CD4-positive, alpha-beta T cell treated with Interferon gamma for 1 hour (primary cell): ENCODE data around the gene DYNLRB1.
"Not testable (repeated sequence)": the region's sequence is repeated elsewhere in the genome, so short reads cannot be mapped to it uniquely, and the experiment has no call there.

Experiments
- DNase-seq: peaks from one replicate; pipeline ENCODE4 v3.0.0-alpha.2; 2020

DYNLRB1 gene

DNA sequence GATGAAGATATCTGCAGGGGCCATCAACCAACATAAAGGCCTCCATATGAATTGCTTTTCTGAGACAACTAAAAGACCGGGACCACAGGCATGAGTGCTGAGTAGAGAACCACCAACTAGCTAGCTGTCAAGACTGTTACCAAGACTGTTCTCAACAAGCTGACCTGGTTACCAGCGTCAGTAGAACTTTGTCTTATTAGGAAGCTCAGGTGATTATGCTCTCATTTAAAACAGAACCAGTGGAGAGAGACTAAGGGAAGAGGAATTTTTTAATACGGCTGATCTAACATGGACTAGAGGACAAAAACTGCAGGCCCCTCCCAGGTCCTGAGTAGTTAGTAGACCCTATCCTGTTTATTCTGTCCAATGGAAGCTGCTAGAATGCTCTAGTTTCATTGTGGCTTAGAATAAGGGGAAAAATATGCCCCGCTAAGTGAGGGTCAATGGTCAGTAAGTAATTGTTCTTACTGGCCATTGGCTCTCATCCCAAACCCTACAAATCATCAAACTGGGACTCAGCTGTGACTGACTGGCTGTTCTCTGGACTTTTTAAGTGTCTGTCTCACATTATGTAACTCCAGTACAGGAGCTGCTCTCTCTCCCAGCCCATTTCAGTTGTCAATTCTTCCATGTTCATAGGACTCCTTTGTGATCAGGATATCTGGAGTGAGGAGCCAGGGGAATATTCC lies 3.8 kb upstream of the DYNLRB1 start:
- DNase-seq, result no peak

- no peak for DNase-seq
These were observed 3.2 kb upstream of the DYNLRB1 start for GRCh38 chr20:34512955-34513419.

DNA sequence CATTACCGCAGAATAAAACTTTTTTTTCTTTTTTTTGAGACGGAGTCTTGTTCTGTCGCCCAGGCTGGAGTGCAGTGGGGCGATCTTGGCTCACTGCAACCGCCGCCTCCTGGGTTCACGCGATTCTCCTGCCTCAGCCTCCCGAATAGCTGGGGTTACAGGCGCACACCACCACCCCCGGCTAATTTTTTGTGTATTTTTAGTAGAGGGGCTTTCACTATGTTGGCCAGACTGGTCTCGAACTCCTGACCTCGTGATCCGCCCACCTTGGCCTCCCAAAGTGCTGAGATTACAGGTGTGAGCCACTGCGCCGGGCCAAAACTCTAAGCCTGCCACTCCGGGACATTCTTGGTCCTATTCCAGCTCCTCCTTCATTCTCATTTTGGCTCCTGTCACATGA lies 2.2 kb upstream of the DYNLRB1 start:
- not testable (repeated sequence) for DNase-seq

GRCh38 chr20:34514897-34515483 lies 1.2 kb upstream of the DYNLRB1 start:
- DNase-seq, result no peak

DNA sequence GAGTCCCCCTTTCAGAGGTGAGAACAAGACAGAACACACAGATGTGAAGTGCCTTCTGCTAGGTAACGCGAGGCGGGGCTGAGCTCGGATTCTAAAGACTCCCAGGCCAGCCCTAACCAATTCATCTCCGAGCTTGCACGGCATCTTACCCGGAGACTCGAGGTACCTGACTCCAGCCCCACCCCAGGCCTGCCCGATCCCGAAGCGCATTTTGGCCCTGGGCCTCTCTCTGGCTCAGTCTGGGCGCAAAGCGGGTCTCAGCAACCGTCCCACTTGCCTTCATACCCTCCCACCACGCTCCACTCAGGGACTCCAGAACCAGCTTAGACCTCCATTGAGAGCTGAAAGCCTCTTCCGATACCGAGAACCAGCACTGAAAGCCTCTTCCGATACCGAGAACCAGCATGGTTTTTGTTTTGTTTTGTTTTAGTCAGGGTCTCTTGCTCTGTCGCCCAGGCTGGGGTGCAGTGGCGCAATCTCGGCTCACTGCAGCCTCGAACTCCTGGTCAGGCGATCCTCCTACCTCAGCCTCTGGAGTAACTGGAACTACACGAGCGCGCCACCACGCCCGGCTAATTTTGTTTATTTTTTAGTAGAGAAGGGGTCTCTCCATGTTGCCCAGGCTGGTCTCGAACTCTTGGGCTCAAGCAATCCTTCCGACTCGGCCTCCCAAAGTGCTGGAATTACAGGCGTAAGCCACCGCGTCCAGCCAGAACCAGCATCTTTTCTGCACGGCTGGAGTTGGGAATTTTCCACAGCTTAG lies 557 bp upstream of the DYNLRB1 start:
- peak; percentile 56 for DNase-seq

GRCh38 chr20:34517114-34517505 lies 888 bp downstream of the DYNLRB1 start:
- no peak for DNase-seq

DNA sequence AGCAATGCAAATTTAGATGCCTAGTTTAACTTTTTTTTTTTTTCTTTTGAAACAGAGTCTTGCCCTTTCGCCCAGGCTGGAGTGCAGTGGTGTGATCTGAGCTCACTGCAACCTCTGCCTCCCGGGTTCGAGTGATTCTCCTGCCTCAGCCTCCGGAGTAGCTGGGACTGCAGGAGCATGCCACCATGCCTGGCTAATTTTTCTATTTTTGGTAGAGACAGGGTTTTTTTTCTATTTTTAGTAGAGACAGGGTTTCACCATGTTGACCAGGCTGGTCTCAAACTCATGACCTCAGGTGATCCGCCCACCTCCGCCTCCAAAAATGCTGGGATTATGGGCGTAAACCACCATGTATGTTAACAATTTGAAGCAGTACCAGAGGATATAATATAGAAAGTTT lies 2.6 kb downstream of the DYNLRB1 start:
- DNase-seq, result not testable (repeated sequence)

DNA sequence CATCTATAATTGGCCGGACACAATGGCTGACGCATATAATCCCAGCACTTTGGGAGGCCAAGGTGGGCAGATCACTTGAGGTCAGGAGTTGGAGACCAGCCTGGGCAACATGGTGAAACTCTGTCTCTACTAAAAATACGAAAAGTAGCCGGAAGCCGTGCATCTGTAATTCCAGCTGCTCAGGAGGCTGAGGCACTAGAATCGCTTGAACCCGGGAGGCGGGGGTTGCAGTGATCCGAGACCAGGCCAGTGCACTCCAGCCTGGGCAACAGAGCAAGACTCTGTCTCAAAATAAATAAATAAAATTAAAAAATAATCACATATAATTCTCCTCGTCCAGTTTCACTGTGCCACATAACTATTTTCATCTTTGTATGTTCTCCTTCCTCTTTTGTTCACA lies 3.6 kb downstream of the DYNLRB1 start:
- not testable (repeated sequence) for DNase-seq

DNA sequence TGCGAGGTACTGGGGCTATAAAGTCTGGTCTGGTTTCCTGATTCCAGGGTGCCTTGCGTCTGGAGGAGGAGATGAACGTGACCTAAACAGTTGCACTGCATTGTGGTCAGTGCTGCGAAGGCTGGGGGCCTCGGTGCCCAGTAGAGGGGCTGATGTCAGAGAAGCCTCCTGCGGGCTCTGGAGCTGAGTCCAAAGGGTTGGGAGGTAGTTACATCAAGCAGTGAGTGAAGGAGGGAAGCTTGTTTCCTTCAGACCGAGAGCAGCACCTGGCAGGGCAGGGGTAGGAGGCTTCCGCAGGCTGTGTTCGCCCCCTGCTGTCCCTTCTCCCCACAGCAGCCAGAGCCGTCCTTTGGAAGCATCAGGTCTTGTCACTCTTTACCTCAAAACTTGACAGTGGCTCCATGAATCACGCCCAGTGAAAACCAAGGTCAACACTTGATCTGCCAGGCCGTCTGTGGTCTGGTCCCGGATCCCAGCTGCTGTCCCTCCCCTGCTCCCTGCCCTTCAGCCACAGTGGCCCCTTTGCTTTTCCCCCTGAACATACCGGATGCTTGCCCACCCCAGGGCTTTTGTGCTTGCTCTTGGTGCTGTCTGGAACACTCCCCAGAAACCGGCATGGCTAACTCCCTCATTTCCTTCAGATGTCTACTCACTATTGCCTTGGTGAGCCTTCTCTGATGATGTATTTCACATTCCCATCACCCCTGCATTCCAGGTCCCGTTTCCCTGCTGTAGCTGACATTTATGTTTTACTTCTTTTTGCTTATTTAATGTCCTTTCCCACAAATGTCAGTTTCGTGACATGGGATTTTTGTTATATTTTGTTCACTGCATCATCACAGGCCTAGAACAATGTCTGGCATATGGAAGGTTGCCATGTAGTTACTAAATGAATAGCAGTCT lies 7.0 kb downstream of the DYNLRB1 start:
- DNase-seq, result peak; percentile 40

DNA sequence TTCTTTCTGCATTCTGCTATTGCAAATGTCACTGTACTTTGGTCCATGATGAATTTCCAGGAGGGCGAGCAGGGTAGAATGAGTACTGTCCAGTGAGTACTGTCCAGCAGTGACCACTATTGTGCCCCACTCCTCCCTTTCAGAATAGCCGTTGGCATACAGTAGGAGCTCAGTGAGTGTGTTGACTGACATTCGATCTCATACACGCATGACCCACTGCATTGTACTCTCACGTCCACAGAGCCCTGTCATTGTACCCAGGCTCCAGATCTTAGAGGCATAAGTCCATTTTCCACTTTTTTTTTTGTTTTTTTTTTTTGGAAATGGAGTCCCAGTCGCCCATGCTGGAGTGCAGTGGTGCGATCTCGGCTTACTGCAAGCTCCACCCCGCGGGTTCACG lies 8.2 kb downstream of the DYNLRB1 start:
- DNase-seq, result no peak

DNA sequence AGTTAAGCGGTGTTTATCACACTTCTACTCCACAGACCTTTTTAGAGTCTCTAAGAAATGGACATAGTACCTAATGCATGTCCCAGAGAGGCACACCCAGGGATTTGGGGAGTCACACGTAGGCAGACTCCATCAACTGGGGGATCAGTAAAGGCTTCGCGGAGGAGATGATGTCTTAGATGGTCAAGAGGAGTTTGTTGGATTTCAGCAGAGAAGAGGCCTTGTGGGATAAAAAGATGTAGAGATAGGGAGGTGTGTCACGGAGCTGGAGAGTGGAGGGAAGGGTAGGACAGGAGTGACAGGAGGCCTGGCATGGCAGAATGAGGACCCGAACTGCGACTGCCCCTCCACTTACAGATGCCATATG lies 9.1 kb downstream of the DYNLRB1 start:
- no peak for DNase-seq

GRCh38 chr20:34525709-34526416 lies 9.6 kb downstream of the DYNLRB1 start:
- DNase-seq, result no peak

- DNase-seq, result no peak
These were observed 10.2 kb downstream of the DYNLRB1 start for GRCh38 chr20:34526466-34526865.

- DNase-seq, result no peak
These were observed 10.8 kb downstream of the DYNLRB1 start for GRCh38 chr20:34527016-34527415.

- DNase-seq, result no peak
These were observed 12.7 kb downstream of the DYNLRB1 start for GRCh38 chr20:34528921-34529297.

- DNase-seq, result no peak
These were observed 13.5 kb downstream of the DYNLRB1 start for GRCh38 chr20:34529742-34530141.

DNA sequence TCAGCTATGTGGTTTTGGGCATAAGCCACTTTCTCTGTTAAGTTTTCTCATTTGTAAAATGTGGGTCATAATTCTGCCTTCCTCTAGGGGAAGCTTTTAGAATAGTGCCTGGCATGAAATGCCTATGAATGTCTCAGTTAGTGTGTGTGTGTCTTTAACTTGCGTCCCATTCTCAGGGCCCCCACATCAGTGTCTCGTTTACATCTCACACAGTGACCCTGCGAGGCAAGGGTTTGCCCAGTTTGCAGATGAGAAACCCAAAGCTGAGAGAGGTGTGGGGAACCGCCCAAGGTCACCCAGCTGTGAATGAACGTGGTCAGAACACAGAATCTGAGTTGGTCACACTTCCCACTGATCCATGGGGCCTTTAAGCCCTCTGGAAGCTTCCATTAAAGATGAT lies 14.1 kb downstream of the DYNLRB1 start:
- DNase-seq, result no peak

DNA sequence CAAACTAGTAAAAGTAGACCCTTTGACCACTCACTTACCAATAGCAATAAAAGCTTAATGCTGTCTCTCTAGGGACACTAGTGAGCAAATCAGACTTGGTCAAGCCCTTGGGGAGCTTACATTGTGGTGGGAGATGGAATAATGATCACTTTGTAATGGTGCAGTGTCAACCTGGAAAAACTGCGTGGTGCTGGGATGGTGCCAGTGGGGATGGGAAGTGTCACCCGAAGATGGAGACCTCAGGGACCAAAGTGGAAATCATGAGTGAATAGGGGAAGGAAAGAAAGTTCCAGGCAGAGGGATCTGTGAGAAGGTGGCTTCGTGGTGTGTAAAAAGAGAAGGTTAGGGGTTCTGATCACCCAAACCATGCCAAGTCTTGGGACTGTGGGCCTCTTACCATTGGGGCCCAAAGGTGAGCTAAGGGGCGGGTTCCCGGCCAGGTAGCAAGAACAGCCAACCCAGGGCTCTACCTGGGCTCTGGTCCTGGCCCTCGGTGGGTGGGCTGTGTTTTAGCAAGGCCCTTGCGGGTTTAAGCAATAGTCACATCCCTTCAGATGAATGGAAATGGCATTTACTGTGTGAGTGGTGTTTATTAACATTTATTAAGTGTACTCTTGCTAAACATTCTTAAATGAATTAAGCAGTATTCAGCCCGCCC lies 15.5 kb downstream of the DYNLRB1 start:
- DNase-seq, result no peak

DNA sequence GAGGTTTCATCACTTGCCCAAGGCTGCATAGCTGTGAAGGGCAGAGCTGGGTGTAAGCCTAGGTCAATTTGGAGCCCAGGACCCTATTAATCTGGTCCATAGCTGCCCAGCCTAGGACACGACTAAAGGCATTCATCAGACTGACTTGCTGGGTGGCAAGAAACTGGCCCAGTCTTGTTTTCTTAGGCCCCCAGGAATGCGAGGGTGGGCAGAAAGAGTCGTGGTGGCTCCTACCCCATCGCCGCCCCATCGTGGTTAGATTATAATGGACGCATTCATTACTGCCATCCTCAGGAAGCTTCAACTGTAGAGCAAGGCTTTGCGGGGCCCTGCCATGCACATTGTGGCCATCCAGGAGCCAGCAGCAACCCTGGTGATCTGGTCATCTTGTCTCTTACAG lies 16.1 kb downstream of the DYNLRB1 start:
- no peak for DNase-seq

DNA sequence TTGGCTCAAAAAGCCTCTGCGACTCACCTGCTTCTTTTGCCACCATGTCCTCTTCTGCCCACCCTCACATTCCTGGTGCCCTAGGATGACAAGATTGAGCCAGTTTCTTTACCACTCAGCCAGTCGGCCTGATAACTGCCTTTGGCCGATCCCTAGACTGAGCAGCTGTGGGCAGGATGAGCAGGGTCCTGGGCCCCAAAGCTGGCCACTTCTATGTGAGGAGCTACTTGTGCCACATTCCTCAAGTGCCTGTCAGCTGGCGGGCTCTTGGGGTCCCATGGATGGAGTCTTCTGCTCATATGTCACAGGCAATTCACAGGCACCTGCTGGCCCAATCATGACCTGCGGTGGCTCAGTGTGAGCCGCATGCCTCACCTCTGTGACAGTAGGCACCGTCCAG lies 16.5 kb downstream of the DYNLRB1 start:
- DNase-seq, result no peak

DNA sequence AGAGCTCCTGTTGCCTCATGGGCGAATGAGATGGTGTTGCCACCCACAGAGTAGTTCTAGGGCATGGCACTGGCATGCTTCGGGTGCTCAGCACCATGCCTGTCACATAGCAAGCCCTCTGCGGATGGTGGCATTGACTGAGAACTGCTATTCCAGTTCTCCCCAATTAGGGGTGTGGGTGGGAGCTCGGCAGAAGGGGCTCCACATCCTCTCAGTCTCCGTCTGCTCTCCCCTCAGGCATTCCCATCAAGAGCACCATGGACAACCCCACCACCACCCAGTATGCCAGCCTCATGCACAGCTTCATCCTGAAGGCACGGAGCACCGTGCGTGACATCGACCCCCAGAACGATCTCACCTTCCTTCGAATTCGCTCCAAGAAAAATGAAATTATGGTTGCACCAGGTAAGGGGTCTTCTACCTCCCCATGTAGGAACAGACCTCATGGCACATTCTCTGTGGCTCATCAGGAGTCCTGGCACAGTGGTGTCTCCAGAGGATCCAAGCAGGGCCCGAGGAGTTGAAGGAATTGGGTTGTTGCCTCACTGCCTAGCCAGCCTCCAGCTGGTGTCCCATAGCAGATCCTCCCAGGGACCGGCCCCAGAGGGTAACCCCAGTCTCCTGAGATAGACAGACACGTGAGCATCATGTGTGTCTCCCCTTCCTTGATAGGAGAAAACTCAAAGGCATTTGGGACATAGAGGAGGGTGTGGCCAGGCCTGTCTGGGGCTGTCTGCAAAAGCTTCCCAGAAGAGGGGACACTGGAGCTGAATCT lies 18.4 kb downstream of the DYNLRB1 start:
- no peak for DNase-seq
